HG03139 (cell line): Measurements from ENCODE around the gene CAPN11.
A peak's percentile ranks its signal among the peaks of the same experiment; 100 is the strongest.

ENCODE experiments used
- ATAC-seq: cut with Tn5 transposase; IDR thresholded peaks from one replicate; pipeline ENCODE4 v1.9.1; 2021; ENCODE audit not compliant: unreplicated experiment

CAPN11 gene

DNA sequence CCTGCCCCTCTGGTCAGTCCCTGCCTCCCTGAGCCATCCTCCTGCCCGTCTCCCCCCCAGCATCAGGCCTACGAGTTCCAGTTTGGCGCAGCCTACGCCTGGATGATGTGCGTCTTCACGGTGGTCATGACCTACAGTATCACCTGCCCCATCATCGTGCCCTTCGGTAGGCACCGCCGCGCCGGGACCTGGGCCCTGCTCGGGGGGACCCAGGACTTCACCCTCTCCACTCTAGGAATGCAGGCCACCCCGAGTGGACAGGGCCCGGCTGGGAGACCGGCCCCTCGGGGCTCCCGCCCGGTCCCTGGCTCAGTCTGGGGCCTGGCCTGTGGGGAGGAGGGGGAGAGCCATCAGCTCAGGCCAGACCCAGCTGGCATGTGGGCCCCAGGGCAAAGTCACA, 6.1 kb upstream of the CAPN11 start:
- ATAC-seq = no peak

DNA sequence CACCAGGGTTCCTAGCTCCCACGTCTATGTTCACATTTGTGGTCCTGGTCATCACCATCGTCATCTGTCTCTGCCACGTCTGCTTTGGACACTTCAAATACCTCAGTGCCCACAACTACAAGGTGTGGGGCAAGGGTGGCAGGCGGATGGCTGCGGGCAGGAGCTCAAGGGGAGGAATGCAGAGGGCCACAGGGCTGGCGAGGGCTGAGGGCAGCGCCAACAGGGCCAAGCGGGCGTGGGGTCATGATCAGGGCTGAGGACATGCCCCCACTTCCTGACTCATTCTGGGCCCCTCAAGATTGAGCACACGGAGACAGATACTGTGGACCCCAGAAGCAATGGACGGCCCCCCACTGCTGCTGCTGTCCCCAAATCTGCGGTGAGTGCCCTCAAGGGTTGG, 4.6 kb upstream of the CAPN11 start:
- ATAC-seq = no peak

DNA sequence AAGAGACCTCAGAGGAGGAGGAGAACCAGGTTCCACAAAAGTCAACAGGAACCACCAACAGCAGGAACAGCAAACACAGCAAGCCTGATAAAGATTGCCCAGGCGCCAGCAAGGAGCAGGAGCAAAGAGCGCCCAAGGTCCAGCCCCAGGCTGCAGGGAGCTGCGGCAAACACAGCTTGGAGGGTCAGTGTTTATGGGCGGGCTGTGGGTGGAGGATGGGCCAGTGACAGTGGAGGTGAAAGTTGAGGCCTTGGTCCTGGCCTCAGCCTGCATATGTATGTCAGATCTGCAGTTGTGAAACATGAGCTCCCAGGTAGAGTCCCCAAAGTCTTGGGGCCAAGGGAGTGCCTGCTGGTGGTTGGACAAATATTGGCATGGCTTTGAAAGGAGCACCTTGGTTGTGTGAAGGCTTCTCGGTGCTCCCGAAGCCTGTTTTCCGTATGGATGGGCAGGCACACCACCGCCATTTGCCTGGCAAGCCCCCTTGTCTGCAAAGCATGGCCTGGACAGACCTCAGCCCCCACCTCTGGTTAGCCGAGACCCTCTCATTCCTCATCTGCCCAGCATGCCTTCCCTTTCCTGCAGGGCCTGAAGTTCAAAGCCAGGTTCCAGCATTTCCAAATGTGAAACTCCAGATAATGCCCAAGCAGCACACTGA, 2.0 kb upstream of the CAPN11 start:
- ATAC-seq = no peak

GRCh38 chr6:44157152-44157521, 1.5 kb upstream of the CAPN11 start:
- no peak for ATAC-seq

GRCh38 chr6:44161997-44162338, 3.3 kb downstream of the CAPN11 start:
- no peak for ATAC-seq

- ATAC-seq = no peak
Measured at GRCh38 chr6:44162876-44163625, 4.4 kb downstream of the CAPN11 start.

DNA sequence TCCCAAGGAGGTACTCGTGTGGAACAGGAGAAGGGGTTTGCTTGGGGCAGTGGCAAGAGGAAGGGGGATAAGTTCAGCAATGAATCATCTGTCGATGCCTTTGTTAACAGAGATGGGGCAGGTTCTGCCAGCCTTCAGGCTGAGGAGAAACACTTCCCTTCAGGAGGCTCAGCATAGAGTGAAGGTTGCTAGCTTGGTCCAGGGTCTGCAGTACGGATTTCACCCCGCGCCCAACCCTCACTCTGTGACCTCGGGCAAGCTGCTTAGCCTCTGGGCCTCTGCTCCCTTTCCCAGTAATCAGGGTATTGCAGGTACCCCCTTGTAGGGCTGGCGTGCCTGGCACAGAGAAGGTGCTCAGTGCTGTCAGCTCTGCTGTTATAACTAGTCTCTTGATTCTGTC, 7.5 kb downstream of the CAPN11 start:
- no peak for ATAC-seq

- ATAC-seq = no peak
Measured at GRCh38 chr6:44166591-44167184, 8.1 kb downstream of the CAPN11 start.

- no peak for ATAC-seq
Measured at GRCh38 chr6:44167567-44167966, 8.9 kb downstream of the CAPN11 start.

DNA sequence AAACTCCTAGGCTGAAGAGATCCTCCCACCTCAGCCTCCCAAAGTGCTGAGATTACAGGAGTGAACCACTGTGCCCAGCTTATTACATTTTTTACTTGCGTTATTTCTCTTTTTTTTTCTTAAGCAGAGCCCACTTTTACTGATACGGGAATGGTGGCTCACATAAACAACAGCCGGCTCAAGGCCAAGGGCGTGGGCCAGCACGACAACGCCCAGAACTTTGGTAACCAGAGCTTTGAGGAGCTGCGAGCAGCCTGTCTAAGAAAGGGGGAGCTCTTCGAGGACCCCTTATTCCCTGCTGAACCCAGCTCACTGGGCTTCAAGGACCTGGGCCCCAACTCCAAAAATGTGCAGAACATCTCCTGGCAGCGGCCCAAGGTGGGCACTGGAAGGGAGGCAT, 10.5 kb downstream of the CAPN11 start:
- no peak for ATAC-seq

DNA sequence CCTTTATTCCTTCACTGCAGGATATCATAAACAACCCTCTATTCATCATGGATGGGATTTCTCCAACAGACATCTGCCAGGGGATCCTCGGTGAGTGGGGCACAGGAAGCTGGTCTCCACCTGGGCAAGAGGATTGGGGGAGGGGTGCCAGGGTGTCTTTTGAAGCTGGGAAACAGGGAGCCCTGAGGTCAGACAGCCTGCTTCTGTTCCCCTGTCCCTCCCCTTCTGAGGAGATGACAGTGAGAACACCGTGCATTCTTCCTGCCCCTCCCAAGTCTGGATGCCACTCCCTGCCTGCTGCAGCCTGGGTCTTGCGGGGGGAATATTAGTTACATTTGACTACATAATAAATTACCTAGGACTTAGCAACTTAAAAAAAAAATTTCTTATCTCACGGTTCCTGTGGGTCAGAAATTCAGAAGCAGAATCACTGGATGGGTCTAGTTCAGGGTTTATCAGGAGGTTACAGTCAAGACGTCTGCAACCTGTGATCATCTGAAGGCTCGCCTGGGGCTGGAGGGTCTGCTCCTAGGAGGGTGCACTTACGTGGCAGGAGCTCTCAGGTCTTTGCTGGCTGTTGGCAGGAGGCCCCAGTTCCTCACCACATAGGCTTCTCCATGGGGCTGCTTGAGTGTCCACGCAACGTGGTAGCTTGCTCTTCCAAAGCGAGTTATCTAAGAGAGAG, 11.4 kb downstream of the CAPN11 start:
- no peak for ATAC-seq

- no peak for ATAC-seq
Measured at GRCh38 chr6:44171899-44172546, 13.4 kb downstream of the CAPN11 start.

DNA sequence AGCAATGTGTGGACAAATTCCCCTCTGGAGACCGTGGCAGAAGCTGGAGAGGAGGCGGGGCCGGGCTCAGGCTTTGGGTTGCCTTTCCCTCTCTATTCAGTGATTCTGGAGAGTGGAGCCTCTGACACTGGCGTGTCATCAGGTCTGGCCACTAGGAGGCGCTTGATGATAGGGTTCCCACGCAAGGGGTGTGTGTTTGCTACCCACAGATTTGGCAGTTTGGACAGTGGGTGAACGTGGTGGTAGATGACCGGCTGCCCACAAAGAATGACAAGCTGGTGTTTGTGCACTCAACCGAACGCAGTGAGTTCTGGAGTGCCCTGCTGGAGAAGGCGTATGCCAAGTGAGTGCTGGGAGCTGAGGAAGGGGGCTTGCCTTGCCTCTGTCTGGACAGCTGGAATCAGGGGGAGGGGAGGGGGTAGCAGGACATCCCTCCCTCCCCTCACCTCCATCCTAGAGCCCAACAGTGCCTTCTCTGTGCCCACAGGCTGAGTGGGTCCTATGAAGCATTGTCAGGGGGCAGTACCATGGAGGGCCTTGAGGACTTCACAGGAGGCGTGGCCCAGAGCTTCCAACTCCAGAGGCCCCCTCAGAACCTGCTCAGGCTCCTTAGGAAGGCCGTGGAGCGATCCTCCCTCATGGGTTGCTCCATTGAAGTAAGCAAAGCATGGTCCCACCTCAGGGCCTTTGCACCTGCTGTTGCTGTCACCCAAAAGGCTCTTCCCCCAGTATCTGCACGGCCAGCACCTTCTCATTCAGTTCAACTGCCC, 14.3 kb downstream of the CAPN11 start:
- ATAC-seq = peak; percentile 61

DNA sequence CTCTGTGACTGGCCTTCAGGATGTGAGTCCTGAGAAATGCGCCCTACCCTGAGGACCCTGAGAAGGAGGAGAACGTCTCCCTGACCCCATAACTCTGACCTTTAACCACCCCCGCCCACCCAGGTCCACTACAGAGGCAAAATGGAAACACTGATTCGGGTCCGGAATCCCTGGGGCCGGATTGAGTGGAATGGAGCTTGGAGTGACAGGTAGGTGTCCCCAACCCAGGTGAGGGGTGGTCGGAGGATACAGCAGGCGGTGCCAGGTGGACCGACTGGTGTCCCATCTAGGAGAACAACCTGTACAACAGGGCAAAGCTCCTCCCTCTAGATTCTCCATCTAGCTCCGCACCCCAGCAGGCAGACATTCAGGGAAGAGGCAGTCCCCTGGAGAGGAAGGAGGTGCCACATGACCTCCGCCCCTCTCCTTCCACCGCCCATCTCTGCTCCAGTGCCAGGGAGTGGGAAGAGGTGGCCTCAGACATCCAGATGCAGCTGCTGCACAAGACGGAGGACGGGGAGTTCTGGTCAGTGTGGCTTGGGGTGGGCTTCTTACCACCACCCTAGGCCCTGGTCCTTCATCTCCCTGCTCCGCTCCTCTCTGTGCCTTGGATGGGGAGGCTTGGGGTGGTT, 17.6 kb downstream of the CAPN11 start:
- no peak for ATAC-seq

DNA sequence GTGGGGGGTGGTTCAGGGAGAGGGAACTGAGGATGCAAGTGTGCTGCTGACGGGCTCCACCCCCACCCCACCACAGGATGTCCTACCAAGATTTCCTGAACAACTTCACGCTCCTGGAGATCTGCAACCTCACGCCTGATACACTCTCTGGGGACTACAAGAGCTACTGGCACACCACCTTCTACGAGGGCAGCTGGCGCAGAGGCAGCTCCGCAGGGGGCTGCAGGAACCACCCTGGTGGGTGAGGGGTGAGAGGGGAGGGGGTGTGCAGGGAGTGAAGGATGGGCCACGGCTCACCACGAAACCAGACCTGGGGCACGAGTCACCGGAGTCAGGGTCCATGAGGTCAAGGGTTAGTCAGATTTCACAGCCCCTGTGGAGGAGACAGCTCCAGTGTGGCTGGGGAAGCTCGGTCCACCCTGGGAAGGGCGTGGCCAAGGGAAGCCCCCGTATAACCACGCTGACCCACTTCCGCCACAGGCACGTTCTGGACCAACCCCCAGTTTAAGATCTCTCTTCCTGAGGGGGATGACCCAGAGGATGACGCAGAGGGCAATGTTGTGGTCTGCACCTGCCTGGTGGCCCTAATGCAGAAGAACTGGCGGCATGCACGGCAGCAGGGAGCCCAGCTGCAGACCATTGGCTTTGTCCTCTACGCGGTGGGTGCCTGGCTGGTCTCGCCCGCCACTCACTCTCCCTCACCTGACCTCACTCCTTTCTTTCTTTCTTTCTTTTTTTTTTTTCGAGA, 18.3 kb downstream of the CAPN11 start:
- ATAC-seq = no peak

- no peak for ATAC-seq
Measured at GRCh38 chr6:44177691-44178423, 19.2 kb downstream of the CAPN11 start.

DNA sequence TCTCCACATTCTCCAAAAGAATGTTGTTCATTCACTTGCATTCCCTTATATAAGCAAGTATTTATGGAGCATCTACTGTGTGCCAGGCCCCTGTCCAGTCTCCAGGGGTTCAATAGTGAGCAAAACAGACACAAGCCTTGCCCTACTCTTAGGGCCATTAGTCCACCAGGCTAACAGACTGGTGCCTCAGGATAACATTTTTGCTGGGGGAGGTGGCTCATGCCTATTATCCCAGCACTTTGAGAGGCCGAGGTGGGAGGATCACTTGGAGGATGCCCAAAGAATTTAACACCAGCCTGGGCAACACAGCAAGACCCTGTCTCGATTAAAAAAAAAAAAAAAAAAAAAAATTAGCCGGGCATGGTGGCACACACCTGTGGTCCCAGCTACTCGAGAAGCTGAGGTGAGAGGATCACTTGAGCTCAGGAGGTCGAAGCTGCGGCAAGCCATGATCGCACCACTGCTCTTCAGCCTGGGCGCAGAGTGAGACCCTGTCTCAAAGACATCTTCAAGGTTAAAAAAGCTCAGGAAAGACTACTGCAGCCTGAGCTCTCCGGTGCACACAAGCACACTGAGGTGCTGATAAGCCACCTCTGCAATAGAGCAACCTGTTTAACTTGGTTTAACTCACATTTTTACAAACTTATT, 19.9 kb downstream of the CAPN11 start:
- no peak for ATAC-seq

DNA sequence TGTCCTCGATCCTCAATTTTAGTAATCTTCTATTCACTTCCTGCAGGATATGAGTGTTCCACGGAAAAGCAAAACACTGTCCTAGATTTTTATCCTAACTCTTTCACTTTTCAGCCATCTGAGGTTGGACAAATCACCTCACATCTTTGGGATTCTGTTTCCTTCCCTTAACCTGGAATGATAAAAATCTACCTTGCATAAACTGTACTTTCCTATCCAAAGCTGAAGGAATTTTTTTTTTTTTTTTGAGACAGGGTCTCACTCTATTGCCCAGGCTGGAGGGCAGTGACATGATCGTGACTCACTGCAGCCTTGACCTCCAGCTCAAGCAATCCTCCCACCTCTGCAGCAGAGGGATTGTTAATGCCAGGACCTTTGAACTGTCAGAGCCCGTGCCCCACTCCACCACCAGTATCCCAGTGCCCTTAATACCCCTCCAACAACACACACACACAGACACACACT, 20.5 kb downstream of the CAPN11 start:
- ATAC-seq = no peak
